Uterus (tissue), 2 donors: ENCODE measurements around the gene TM9SF3.

ENCODE experiments used
- CTCF ChIP-seq, 4 experiments: fragments of 200-600 bp in 2 of 4; fragments of 450-650 bp in 2 of 4; sonication (generic) in 2 of 4; IDR thresholded peaks; one replicate each; pipeline ENCODE4 v1.5.1; 2016 to 2019; ENCODE audit warnings: antibody characterized with exemption in 4 of 4, mild to moderate bottlenecking in 2 of 4, moderate library complexity in 1 of 4
- POLR2A ChIP-seq, 2 donors: fragments of 450-650 bp; IDR thresholded peaks; one replicate each; pipeline ENCODE4 v1.6.1; 2016; ENCODE audit warnings: antibody characterized with exemption in 2 of 2, mild to moderate bottlenecking in 1 of 2, moderate library complexity in 1 of 2

- no peak for TF ChIP-seq CTCF (IDR thresholded peaks at IDR 0.05)
- TF ChIP-seq POLR2A (IDR thresholded peaks at IDR 0.05): no peak
Measured at GRCh38 chr10:96473866-96474265, 112.9 kb downstream of the TM9SF3 start.
